ENCODE data around the gene VSTM4.

DNA sequence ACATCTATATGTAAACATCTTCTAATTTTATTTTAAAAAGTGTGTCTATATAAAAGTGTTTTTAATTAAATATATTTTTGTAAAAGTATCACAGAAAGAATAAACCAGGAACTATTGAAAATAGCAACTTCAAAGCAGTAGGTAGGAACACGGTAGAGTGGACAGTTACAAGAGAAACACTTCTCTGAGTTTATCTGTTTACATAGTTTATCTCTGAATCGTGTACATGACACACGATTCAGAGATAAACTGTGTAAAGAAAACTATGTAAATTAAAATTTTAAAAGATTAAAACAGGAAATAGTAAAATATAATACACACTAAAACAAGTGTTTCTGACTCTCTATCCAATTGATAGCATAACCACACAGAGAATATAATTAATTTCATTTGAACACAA, 43.6 kb upstream of the VSTM4 start:
- TF ChIP-seq CTCF (IDR thresholded peaks at IDR 0.05; ENCODE audit: low read depth, low read length, poor library complexity, severe bottlenecking) (no peak), EZH2phosphoT487 (IDR thresholded peaks at IDR 0.05; ENCODE audit: borderline replicate concordance, low read length) (no peak)

Data from DOHH2 (cell line).